Small intestine (tissue), 7 donors: ENCODE measurements around the gene STIMATE. TPM values are rescaled to one million over a fixed set of nuclear protein-coding genes. Genes with fewer than 3 reads are reported as not detected.

Experiments used
- DNase-seq, 2 donors: peaks; one replicate each; pipeline versions ENCODE4 v3.0.0 to v3.0.0-alpha.2; 2013
- FAIRE-seq: peaks from 2 replicates; lab custom pipeline; 2012; peaks lifted over from hg19 to GRCh38; lab: Jason Lieb, UNC
- H3K27ac ChIP-seq, 3 donors: one replicate each; pipeline ENCODE4 v1.5.1; 2013; ENCODE audit warnings: low read length in 2 of 3, mild to moderate bottlenecking in 2 of 3, control low read depth in 1 of 3, inconsistent platforms in 1 of 3, low read depth in 1 of 3, moderate library complexity in 1 of 3
- H3K27me3 ChIP-seq, 3 donors: one replicate each; pipeline ENCODE4 v1.6.1; 2013; ENCODE audit warnings: low read length in 3 of 3, inconsistent platforms in 1 of 3; ENCODE audit not compliant: control insufficient read depth in 3 of 3, insufficient read depth in 3 of 3
- H3K36me3 ChIP-seq, 3 donors: one replicate each; pipeline ENCODE4 v1.6.1; 2013; ENCODE audit warnings: low read length in 3 of 3, inconsistent platforms in 1 of 3, low read depth in 1 of 3, mild to moderate bottlenecking in 1 of 3, moderate library complexity in 1 of 3; ENCODE audit not compliant: control insufficient read depth in 3 of 3, insufficient read depth in 2 of 3
- H3K4me1 ChIP-seq, 3 donors: one replicate each; pipeline ENCODE4 v1.6.1; 2013; ENCODE audit warnings: low read length in 2 of 3, inconsistent platforms in 1 of 3, low read depth in 1 of 3, mild to moderate bottlenecking in 1 of 3, moderate library complexity in 1 of 3; ENCODE audit not compliant: control insufficient read depth in 3 of 3, insufficient read depth in 2 of 3
- H3K4me3 ChIP-seq, 3 donors: one replicate each; pipeline ENCODE4 v1.5.1; 2013; ENCODE audit warnings: low read length in 3 of 3, control low read depth in 1 of 3, inconsistent platforms in 1 of 3, low read depth in 1 of 3, mild to moderate bottlenecking in 1 of 3, moderate library complexity in 1 of 3
- H3K9me3 ChIP-seq, 2 donors: one replicate each; pipeline ENCODE4 v1.6.1; 2013; ENCODE audit warnings: low read depth in 1 of 2, low read length in 1 of 2; ENCODE audit not compliant: control insufficient read depth in 2 of 2, insufficient read depth in 1 of 2
- WGBS, 3 donors: extraction: QIAGEN DNeasy Blood & Tissue Kit; methylation state at CpG; one replicate each; pipeline ENCODE4 v1.1.7; 2013; 5-methylcytosine and 5-hydroxymethylcytosine counted together
- polyA plus RNA-seq, 4 donors: library from polyadenylated mRNA; stranded (reverse) in 3 of 4; unstranded in 1 of 4; fragments of 200-250 nt in 3 of 4; fragments of 120-200 nt in 1 of 4; gene quantifications; one replicate each; pipeline versions ENCODE4 v1.2.1 to v1.2.3, GENCODE V29; 2013
- donor health status: healthy with polysubstance abuse.
- donor health status: control.
- donor health status: control.
- donor health status: Bipolar disorder and iron deficiency.
- donor health status: healthy.

STIMATE gene
- polyA plus RNA-seq, 4 donors, result 2.7 to 6.8 (median 4.3) TPM; not detected in 1

- peak; percentile 51 for FAIRE-seq
- Histone ChIP-seq H3K27ac (no peak overlapping the region), H3K4me1 (peaks cover 0 to under 1% (median 0%) of the 10 kb centered on the region in 3 donors), H3K9me3 (no peaks in the 10 kb centered on the region), H3K36me3 (peaks cover 0 to 29% (median 9%) of the 10 kb centered on the region in 3 donors), H3K27me3 (no peaks in the 10 kb centered on the region), H3K4me3 (no peak overlapping the region)
- DNase-seq, result no peak
- WGBS, 3 donors, result 68 to 82% (median 77%) methylated on average over 6 of the region's 6 CpGs
Observed at GRCh38 chr3:52925405-52926313, 28.3 kb upstream of the STIMATE start.

DNA sequence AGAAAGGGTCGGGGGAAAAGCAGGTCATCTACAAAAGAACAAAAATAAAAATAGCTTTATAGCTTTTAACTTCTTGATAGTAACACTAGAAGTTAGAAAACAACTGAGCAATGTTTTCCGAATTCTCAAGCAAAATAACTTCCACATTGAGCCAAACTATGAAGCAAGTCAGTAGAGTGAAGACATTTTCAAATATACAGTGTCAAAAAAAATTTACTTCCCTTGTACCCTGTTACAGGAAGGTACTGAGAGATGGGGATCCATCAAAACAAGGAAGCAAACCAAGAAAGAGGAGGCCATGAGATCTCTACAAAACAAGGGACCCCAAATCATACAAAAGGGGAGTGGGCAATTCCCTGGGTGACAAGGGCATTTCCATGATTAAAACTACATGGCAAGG is 26.6 kb upstream of the STIMATE start:
- DNase-seq (no peak), FAIRE-seq (no peak)
- Histone ChIP-seq H3K36me3 (peaks cover 0 to 33% (median 11%) of the 10 kb centered on the region in 3 donors), H3K9me3 (no peaks in the 10 kb centered on the region), H3K27ac (no peak overlapping the region), H3K4me1 (no peaks in the 10 kb centered on the region), H3K27me3 (no peaks in the 10 kb centered on the region), H3K4me3 (no peak overlapping the region)
- WGBS, 3 donors, result 92 to 96% (median 96%) methylated on average over 2 of the region's 2 CpGs

DNA sequence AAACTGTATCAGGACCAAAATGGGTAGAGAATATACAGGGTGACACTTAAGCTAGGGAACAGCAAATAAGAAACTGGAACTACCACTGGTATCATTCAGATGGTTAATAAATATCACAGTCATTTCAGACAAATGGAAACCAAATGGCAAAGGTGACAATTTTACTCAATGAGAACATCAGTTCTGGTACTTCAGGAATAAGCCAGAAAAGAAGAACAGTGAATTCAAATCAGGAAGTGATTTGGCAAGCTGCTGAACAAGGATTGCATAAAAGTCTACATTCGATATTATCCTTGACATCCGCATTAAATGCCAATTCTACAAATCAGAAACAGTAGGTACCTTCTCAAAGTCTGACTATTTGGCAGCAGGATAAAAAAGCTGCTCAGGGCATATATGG is 23.5 kb upstream of the STIMATE start:
- Histone ChIP-seq H3K4me3 (no peak overlapping the region), H3K4me1 (no peaks in the 10 kb centered on the region), H3K27me3 (no peaks in the 10 kb centered on the region), H3K27ac (no peak overlapping the region), H3K36me3 (peaks cover 0 to 38% (median 13%) of the 10 kb centered on the region in 3 donors), H3K9me3 (no peaks in the 10 kb centered on the region)
- WGBS, 3 donors, result 88 to 97% (median 91%) methylated on average over 2 of the region's 2 CpGs
- no peak for DNase-seq
- FAIRE-seq, result no peak

DNA sequence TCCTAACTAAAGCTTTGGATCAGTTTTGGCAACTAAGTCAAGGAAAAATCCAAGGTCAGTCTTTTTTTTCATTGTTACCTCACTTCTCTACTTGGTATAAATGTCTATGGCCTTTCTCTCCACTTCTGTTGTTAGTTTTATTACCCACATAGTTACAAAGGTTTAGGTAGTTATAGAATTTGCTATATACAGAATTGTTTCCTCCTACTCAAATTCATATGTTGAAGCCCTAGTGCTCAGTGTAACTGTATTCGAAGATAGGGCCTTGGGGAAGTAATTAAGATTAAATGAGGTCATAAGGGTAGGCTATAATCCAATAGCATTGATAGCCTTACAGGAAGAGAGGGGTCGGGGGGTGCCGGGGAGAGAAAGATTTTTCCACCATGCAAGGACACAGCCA is 19.7 kb upstream of the STIMATE start:
- no peaks in the 10 kb centered on the region for H3K4me1 ChIP-seq
- no peak for FAIRE-seq
- no peaks in the 10 kb centered on the region for H3K27me3 ChIP-seq
- peak in 1 of 2 donors; percentile 3 for DNase-seq
- no peak overlapping the region for H3K27ac ChIP-seq
- H3K36me3 ChIP-seq, result peaks cover 3 to 46% (median 13%) of the 10 kb centered on the region in 3 donors
- 21 to 67% (median 50%) methylated on average over 3 of the region's 3 CpGs for WGBS, 3 donors
- no peak overlapping the region for H3K4me3 ChIP-seq
- H3K9me3 ChIP-seq, result no peaks in the 10 kb centered on the region

GRCh38 chr3:52915294-52915693 is 17.9 kb upstream of the STIMATE start:
- 90 to 92% (median 91%) methylated on average over 6 of the region's 6 CpGs for WGBS, 3 donors
- H3K36me3 ChIP-seq, result peaks cover 3 to 50% (median 10%) of the 10 kb centered on the region in 3 donors

DNA sequence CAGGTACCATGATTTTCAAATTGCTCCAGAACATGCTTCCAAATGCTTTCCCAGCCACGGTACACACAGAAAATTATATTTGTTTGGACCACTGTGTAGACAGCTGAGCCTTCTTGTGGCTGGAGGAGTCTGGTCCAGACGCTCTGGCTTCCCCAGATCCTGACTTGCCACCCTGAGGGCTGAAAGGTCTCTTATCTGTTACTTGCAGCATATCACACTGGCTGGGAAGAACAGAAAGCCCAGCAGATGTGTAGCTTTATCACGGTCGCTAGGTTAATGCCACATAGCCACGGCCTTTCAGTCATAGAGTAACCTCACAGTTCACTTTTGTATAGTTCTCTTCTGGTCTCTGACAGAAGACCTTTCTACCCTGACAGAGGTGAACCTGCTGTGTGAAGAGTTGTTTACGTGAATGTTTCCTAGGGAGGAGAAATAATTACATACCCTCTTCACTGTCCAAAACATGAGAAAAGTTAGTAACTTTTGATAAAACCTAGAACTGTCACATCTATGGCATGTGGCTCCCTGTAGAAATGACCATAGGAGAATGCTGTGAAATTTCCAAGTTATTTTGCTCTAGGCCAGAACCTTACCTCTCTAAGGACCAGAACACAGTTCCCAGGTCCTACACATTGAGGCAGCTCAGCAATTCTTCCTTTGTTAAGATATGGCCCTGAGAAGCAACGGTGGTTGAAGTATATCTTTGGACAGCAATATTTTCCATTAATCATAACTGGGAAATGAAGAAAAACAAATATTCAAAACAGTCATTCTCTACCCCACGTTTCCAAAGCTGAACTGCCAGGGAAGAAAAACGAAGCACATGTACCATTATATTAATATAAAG is 15.8 kb upstream of the STIMATE start:
- FAIRE-seq (no peak), DNase-seq (no peak)
- H3K27me3 ChIP-seq, result no peaks in the 10 kb centered on the region
- no peak overlapping the region for H3K27ac ChIP-seq
- H3K36me3 ChIP-seq, result peaks cover 3 to 44% (median 4%) of the 10 kb centered on the region in 3 donors
- H3K4me3 ChIP-seq, result no peak overlapping the region
- no peaks in the 10 kb centered on the region for H3K4me1 ChIP-seq
- WGBS, 3 donors, result 82 to 87% (median 84%) methylated on average over 9 of the region's 9 CpGs
- no peaks in the 10 kb centered on the region for H3K9me3 ChIP-seq

More at GRCh38 chr3:52915294-52915693, 17.9 kb upstream of the STIMATE start:
- H3K9me3 ChIP-seq, result no peaks in the 10 kb centered on the region
- no peak overlapping the region for H3K4me3 ChIP-seq
- DNase-seq (no peak), FAIRE-seq (no peak)
- H3K27me3 ChIP-seq, result no peaks in the 10 kb centered on the region
- no peaks in the 10 kb centered on the region for H3K4me1 ChIP-seq
- no peak overlapping the region for H3K27ac ChIP-seq

- DNase-seq, result no peak
- no peaks in the 10 kb centered on the region for H3K4me1 ChIP-seq
- H3K9me3 ChIP-seq, result no peaks in the 10 kb centered on the region
- 88 to 94% (median 91%) methylated on average over 6 of the region's 6 CpGs for WGBS, 3 donors
- H3K27me3 ChIP-seq, result no peaks in the 10 kb centered on the region
- no peak overlapping the region for H3K4me3 ChIP-seq
- no peak for FAIRE-seq
- H3K27ac ChIP-seq, result no peak overlapping the region
- H3K36me3 ChIP-seq, result peaks cover 4 to 31% (median 6%) of the 10 kb centered on the region in 3 donors
Observed at GRCh38 chr3:52910823-52911222, 13.5 kb upstream of the STIMATE start.

GRCh38 chr3:52907497-52907896 is 10.1 kb upstream of the STIMATE start:
- WGBS, 3 donors, result 92 to 94% (median 93%) methylated on average over 5 of the region's 5 CpGs
- no peaks in the 10 kb centered on the region for H3K4me1 ChIP-seq
- no peaks in the 10 kb centered on the region for H3K9me3 ChIP-seq
- H3K27ac ChIP-seq, result no peak overlapping the region
- H3K36me3 ChIP-seq, result peaks cover 3 to 22% (median 9%) of the 10 kb centered on the region in 3 donors
- no peak for DNase-seq
- no peak for FAIRE-seq
- H3K27me3 ChIP-seq, result no peaks in the 10 kb centered on the region
- H3K4me3 ChIP-seq, result no peak overlapping the region
